Measurements from ENCODE around the gene NOS1AP.

- no peak for TF ChIP-seq EP300 (IDR thresholded peaks at IDR 0.05; ENCODE audit: low read length)
- TF ChIP-seq FOSL1 (tag; conservative IDR thresholded peaks at IDR 0.05) = no peak
- TF ChIP-seq, protein P1, sequence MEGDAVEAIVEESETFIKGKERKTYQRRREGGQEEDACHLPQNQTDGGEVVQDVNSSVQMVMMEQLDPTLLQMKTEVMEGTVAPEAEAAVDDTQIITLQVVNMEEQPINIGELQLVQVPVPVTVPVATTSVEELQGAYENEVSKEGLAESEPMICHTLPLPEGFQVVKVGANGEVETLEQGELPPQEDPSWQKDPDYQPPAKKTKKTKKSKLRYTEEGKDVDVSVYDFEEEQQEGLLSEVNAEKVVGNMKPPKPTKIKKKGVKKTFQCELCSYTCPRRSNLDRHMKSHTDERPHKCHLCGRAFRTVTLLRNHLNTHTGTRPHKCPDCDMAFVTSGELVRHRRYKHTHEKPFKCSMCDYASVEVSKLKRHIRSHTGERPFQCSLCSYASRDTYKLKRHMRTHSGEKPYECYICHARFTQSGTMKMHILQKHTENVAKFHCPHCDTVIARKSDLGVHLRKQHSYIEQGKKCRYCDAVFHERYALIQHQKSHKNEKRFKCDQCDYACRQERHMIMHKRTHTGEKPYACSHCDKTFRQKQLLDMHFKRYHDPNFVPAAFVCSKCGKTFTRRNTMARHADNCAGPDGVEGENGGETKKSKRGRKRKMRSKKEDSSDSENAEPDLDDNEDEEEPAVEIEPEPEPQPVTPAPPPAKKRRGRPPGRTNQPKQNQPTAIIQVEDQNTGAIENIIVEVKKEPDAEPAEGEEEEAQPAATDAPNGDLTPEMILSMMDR (IDR thresholded peaks at IDR 0.05 in 2 of 3, conservative IDR thresholded peaks at IDR 0.05 in 1 of 3; ENCODE audit: insufficient read depth in 2 of 3, low read depth in 1 of 3, low read length in 3 of 3) = no peak
- no peak for TF ChIP-seq KLF1 (tag; IDR thresholded peaks at IDR 0.05)
- no peak for TF ChIP-seq NR1H2 (CRISPR knock-in tag; IDR thresholded peaks at IDR 0.05)
- no peak for TF ChIP-seq EZH2 (IDR thresholded peaks at IDR 0.05; ENCODE audit: borderline replicate concordance, low read depth, low read length)
These were observed 302.1 kb downstream of the NOS1AP start for GRCh38 chr1:162371611-162372010.
